ENCODE data around the gene THBS4.
A peak's percentile ranks its signal among the peaks of the same experiment; 100 is the strongest.
"Not testable (repeated sequence)": the region's sequence is repeated elsewhere in the genome, so short reads cannot be mapped to it uniquely, and the experiment has no call there.

THBS4 gene

DNA sequence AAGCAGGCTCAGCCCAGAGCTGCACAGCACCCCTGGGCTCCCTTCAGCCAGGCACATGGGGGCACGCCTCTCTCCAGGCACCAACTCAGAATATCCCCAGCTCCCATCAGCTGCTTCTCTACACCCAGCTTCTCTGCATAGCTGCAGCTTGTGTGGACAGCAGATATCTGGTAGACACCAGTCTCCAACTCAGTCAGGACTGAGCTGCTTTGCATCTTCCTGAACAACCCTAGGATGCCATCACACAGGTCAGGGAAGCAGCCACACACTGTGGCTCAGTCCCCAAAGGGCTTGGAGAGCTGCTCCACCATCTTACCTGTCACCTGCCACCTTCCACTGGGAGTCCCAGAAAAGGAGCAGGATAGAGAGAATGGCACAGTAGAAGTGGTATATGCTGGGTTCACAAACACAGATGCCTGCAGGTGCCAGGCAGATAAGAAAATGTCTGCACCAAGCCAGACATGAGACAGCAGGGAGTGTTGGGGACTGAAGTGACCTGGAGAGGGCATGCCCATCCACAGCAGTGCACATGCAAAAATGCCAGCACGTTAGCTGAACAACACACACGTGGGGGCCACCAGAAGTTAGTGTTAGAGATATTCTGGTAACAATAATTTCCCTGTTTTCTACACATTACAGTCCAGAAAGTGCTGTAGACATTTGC, 42.0 kb downstream of the THBS4 start:
- no peak for DNase-seq

DNA sequence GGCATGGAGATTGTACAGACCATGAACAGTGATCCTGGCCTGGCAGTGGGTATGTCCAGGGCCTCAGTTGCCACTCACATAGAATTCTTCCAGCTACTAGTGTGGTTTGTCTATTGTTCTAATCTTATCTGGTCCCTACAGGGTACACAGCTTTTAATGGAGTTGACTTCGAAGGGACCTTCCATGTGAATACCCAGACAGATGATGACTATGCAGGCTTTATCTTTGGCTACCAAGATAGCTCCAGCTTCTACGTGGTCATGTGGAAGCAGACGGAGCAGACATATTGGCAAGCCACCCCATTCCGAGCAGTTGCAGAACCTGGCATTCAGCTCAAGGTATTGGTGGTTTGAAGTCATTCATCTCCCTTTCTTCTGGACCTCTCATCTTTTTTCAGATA, 43.8 kb downstream of the THBS4 start:
- DNase-seq: no peak

DNA sequence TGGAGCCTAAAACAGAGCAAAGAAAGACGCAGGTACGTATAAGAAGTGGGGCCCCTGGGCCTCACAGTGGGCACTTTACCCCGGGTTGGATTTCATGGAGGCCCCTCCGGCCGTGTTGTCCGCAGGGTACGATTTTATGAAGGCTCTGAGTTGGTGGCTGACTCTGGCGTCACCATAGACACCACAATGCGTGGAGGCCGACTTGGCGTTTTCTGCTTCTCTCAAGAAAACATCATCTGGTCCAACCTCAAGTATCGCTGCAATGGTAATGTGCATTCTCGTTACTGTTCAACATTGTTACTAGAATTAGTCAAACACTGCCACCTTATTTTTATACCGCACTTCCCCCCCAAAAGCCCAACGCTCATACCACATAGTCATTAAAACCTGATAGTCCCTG, 47.1 kb downstream of the THBS4 start:
- DNase-seq: no peak

DNA sequence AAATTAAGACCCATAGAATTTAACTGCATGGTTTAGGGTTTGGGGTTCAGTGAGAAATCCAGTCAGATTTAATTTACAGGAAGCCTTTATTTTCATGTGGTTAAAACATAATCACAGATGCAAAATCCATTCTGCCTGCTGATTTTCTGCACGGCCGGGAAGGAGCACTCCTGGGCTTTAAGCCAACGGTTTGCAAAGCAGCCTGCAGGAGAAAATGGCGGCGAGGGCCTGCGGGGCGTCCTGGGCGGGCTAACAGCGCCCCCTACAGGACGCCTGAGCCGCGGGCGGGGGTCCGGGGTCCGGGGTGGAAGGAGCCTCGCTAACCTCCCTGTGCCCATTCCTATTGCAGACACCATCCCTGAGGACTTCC, 47.6 kb downstream of the THBS4 start:
- peak; percentile 79 for DNase-seq

DNA sequence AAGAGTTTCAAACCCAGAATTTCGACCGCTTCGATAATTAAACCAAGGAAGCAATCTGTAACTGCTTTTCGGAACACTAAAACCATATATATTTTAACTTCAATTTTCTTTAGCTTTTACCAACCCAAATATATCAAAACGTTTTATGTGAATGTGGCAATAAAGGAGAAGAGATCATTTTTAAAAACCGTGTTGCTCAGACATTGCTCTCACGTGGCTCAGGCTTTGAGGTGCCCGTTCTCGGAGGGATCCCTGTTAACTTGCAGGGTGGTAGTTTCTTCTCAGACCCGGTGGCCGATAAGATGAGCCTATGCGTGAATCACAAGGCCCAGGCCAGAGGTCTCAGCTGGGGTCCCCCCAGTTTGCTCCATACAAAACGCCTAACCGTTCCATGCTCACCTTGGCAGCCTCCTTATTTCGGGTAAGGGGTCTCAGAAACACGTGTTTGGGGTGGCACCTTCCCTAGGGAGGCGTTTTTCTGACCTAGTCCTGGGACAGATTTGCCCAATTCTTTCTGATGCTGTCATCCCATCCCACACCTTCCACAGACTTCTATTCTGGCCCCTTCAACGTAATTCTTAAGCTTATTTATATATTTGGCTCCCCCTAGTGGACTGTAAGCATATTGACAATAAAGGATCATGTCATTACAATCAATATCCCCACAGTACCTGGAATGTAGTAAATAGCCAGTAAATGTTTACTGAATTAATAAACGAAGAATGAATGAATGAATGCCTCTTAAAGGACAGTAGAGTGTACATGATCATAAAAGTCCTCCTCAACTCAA, 48.1 kb downstream of the THBS4 start:
- peak; percentile 56 for DNase-seq

DNA sequence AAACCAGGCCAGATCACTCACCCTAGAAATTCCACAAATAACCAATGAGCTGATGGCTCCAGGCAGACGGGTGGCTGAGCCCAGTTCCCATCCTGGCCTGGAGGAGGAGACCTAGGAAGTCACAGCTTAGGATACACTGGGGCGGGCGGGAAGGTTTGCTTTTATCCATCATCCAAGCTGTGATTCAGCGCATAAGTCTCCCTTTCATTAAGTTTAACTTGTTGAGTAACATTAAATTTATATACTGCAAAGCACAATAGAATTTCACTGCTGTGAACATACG, 55.7 kb downstream of the THBS4 start:
- DNase-seq: no peak

DNA sequence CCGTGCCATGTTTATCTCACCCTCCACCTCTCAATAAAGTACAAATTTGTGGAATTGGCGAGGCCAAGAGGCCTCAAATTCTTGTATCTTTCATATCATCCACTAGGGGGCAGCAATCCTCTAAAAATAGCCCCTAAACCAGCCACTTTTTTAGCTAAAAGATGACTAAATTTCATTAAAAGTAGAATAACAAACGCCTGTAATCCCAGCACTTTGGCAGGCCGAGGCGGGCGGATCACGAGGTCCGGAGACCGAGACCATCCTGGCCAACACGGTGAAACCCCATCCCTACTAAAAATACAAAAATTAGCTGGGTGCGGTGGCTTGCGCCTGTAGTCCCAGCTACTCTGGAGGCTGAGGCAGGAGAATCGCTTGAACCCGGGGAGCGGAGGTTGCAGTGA, 56.6 kb downstream of the THBS4 start:
- peak; percentile 4 for DNase-seq

DNA sequence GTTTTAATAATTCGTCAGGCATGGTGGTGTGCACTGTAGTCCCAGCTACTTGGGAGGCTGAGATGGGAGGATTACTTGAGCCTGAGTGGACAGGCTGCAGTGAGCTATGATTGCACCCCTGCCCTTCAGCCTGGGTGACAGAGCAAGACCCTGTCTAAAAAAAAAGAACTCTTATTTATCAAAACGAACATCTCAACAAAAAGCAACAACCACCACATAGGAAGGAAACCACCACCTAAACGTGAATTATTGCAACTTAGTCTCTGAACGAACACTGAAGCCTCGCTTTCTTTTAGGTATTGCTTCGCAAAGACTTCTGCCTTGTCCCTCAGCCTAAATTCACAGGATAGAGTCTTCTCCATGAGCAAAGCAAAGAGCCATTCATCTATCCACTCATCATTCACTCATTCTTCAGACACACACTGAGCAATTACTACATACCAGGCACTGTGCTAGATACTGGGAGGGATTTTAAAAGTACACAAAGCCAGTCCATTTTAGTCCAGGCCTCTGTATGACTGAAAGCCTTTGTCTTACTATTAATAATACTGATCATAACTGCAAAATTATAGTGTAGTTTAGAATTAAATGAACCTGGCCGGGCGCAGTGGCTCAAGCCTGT, 57.4 kb downstream of the THBS4 start:
- DNase-seq: no peak

DNA sequence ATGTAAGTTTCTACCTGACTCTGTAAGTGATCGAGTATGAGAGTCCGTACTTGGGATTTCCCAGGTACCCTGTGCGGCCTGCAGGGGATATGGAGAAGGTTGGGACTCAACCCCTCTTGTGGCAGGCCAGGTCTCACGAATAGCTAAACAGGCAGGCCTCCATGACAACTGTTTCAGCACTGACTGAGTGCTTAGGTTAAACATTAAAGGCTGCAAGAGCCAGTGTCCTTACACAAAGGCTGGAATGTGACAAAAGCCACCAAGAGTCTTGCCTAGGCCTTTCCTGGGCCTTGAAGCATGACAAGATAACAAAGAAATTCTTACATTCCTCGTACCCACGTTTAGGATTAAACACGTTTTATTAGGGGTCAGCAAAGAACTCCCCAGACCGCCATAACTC, 58.6 kb downstream of the THBS4 start:
- DNase-seq: no peak

DNA sequence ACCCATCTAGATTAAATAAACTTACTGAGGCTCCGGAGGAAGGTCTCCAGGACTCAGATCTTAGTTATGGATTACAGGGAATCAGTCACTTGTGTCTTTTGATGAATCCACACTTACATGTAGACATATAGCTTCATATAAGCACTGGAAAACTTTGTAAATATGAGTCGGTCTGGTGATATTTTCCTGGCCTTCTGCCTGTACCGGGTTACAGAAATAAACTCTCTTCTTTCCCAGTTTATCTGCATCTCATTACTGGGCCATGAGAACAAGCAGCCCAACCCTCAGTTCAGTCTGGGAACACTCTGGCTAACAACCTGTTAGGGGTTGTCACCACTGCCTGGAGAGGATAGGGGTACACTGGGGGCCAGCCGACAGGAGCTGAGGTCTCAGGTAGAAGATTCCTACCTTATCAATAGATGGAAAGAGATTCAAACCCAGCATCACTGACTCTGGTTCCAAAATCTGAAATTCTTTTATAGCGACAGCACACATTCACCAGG, 59.1 kb downstream of the THBS4 start:
- no peak for DNase-seq

DNA sequence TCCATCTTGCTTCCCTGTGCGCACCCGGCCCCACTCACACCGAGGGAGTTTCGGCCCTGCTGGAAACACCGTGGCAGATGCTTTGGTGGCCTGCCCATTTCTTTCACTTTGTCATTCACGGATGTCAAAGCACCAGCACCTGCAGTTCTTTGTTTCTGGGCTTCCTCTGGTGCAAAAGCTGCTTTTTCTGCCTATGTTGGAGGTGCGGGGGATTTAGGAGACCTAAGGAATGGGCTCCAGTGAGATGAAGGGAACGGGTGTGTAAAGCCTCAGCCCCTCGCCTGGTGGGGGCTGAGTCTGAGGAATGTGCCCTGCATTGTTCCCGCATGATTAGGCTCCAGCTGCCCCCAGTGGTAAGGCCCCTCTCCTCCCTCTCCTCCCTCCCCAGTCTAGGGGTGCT, 62.3 kb downstream of the THBS4 start:
- DNase-seq: no peak

DNA sequence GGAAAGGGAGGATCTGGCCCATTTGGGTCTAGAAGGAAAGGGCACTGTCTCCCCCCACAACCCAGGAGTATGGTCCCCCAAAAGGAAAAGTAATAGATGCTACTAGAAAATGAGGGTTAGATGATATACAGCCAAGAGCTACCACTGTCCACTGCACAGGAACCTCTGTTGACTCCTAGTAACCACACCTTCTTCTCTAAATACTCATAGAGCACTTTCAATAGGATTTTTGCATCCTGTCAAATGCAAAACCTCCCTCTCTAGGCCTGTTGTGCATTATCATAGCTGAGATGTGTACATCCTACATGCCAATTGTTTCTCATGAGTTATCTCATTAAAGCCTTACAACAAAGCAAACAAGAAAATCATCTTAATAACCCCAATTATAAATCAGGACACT, 66.8 kb downstream of the THBS4 start:
- no peak for DNase-seq

DNA sequence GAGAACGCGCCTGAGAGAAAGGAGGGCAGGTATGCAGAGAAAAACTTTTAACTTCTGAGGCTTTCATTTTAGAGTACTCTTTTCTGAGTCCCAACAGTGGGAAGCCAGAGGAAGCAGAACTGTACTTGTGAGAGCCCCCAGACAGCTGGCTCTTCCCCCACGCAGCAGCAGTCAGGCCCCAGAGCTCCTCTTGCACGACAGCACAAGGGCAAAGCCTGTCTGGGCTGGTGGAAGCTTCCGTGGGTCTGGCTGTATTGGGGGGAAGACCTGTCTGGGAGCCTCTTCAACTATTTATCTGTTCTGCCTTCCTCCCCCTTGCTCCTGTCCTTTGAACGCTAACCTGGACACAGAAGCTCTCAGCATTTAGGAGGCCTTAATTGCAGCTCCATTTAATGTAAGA, 68.2 kb downstream of the THBS4 start:
- DNase-seq: no peak

DNA sequence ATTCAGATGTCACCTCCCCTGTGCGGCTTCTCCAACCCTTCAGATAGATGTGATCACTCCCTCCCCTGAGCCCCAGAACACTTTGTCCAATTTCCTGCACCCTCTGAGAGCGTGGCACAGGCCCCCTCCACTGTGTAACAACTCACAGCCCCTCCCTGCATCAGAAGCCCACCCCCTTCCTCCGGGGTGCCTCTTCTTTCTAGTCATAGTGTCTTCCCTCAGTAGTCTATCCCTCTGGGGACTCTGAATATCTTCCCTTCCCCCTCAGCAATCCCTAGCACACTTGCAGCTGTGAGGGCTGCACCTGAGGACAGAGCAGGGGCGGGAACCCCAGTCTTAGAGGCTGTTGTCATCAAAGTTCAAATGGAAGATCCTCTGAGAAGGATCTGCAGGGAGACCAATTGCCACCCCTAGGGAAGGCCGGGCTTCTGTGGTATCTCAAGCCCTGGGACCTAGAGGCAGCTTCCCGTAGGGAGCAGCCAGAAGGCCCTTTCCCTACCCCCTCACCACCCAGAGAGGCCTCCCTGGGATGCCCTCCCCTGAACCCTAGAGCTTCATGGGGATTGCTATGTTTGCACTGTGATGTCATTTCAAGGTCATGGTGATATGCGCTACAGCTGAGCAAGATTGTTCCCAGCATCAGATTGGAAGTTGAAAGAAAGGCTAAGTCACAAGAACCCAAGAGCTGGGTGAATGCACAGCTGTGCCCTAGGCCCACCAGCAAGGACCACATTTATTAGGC, 70.7 kb downstream of the THBS4 start:
- no peak for DNase-seq

DNA sequence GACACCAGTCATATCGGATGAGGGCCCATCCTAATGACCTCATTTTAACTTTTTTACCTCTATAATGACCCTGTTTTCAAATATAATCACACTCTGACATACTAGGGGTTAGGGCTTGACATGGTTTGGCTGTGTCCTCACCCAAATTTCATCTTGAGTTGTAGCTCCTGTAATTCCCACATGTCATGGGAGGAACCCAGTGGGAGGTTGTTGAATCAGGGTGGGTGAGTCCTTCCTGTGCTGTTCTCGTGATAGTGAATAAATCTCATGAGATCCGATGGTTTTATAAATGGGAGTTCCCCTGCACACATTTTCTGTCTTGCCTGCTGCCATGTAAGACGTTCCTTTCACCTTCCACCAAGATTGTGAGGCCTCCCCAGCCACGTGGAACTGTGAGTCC, 71.8 kb downstream of the THBS4 start:
- no peak for DNase-seq

DNA sequence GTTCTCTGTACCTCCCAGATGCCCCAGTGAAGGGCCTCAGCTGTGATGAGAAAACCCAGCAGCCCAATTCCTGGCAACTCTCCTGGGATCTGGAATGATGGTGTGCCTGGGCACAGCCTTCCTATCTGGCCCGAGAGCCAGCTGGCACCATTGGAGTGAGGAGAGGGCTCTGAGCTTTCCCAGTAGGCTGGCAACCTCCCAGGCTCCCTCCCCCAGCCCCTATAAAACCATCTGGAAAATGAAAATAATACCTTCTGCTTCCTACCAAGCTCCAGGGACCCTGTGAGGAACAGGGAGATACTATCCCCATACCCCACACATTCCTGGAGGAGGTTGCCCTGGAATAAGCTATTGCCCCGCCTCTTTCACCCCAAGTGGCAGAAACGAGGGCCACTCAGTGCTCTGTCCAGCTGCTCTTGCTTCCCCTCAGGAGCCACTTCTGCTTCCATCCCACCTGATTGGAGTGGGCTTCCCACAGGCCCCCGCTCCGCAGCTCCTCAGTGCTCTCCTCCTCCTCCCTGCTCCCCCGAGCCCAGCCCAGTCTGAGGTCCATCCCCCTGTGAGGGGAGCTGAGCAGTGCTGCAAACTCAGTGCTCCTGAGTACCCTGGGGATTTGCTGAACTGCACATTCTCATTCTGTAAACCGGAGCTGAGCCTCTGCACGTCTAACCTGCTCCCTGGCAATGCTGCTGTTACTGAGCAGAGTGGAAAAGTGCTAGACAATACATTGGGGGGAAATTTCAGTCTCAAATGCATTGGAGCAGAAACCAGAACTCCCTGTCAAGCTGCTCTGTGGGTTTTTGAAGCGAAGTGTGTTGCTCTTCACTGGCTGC, 74.7 kb downstream of the THBS4 start:
- peak; percentile 86 for DNase-seq

DNA sequence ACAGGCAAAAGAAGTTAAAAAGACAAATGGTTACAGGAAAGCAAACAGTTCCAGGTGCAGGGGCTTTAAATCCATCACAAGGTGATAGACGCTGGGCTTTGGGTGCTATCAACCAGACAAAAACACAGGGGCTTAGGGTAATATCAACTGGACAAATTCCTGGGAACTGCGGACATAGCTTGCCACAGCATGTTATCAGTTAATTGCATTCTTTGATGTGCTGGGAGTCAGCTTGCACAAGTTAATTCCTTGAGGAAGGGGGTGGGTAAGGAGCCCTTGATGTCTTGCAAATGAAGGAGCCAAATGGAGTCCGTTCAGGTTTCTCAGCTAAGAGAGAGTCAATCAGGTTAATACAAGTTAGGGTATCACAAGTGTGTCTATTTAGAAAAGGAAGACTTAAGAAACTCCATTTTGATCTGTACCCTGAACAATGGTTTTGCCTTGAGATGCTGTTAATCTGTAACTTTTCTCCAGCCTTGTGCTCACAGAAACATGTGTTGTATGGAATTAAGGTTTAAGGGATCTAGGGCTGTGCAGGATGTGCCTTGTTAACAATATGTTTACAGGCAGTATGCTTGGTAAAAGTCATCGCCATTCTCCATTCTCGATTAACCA, 76.3 kb downstream of the THBS4 start:
- not testable (repeated sequence) for DNase-seq

DNA sequence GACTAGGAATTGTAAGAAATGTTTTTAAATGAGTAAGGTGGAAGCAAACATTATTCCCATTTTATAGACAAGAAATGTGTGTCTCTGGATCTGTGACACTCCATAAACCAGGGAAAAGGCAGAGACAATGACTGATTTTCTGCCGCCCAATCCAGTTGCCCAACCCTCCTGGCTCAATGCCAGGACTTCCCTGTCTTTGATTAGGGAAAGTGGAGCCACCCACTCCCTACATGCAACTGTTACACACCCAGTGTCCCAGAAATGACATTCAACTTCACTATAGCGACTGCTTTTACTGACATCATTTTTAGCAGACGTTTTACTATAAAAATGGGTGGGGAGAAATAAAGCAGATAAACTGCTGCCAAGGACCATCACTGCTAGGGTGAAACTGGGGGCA, 79.7 kb downstream of the THBS4 start:
- no peak for DNase-seq

DNA sequence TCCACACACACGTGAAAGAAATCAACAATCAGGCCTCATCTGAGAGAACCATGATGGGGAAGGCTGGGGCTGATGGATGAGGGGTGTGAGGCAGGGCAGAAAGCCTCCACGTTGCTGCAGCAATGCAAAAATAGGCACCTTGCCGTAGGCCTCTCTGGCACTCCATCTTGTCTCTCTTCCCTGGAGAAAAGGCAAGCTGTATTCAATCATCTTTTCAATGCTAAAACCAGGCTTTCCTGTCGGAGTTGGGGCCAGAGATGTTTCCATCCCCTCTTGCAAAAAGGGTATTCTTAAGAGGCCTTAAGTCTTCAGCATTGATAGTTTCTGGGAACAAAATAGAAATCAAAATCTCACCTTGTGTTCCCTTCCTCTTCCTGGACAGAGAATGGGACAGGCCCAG, 80.9 kb downstream of the THBS4 start:
- no peak for DNase-seq

DNA sequence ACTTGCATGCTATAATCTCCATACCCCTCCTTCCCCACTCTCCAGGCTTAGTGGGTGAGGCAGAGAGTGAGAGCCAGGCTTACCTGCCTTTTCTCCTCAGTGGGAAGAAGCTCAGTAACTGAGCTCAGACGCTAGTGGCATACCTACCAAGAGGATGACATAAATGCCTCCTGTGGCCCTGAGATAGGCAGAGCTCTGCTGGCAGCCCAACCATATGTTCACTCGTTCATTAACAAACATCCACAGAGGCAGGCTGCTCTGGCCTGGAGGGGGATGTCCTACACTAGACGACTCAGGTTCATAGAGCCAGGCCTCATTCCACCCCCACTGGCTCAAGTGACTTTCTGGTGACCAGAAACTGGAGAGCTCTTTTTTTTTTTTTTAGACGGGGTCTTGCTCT, 81.3 kb downstream of the THBS4 start:
- DNase-seq: no peak

DNA sequence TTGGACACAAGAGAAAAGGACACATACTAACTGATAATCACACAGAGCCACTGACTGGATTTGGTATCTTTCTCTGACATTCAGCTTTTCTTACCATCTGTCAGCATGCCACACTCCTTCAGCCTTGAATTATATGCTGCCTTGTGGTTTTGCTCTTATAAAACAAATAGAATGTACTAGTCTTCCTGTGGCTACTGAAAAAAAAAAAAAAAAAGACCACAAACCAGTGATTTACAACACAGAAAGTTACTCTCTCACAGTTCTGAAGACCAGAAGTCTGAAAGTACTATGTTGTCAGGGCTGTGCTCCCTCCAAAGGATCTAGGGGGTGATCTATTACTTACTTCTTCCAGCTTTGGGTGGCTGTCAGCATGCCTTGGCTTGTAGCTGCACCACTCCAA, 82.3 kb downstream of the THBS4 start:
- no peak for DNase-seq

DNA sequence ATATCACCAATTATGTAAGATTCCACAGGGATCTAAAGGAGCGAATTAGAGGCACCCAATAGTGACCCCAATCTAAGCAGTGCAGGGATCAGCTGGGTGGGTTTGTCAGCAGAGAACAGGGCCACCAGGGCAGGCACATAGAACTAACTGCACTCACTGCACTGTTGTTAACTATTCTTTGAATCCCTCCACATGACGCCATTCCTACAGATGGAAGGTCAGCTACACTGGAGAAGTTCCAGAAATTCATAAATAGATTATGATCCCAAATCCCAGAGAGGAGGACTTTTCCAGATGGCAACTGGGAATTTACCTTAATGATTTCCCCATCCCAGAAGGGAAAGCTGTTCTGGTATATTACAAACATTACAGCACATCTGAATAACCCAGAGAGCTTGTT, 84.2 kb downstream of the THBS4 start:
- DNase-seq: no peak
